Raji (cell line): ENCODE data around the gene PTTG1.
A peak's percentile ranks its signal among the peaks of the same experiment; 100 is the strongest.

ENCODE experiments used
- POLR2A ChIP-seq: IDR thresholded peaks from 2 replicates; pipeline ENCODE4 v1.6.1; 2011; ENCODE audit warnings: low read depth, low read length, control low read depth; ENCODE audit not compliant: insufficient read depth

PTTG1 gene

GRCh38 chr5:160460377-160461049 lies 38.9 kb downstream of the PTTG1 start:
- no peak for TF ChIP-seq POLR2A

GRCh38 chr5:160461378-160461777 lies 39.7 kb downstream of the PTTG1 start:
- TF ChIP-seq POLR2A: no peak

GRCh38 chr5:160462167-160462566 lies 40.5 kb downstream of the PTTG1 start:
- no peak for TF ChIP-seq POLR2A

- TF ChIP-seq POLR2A: no peak
These were observed 41.6 kb downstream of the PTTG1 start for GRCh38 chr5:160463227-160463626.

GRCh38 chr5:160463740-160464465 lies 42.2 kb downstream of the PTTG1 start:
- no peak for TF ChIP-seq POLR2A

GRCh38 chr5:160464466-160464797 lies 42.8 kb downstream of the PTTG1 start:
- TF ChIP-seq POLR2A: no peak

- TF ChIP-seq POLR2A: no peak
These were observed 44.5 kb downstream of the PTTG1 start for GRCh38 chr5:160466116-160466515.

- no peak for TF ChIP-seq POLR2A
These were observed 45.4 kb downstream of the PTTG1 start for GRCh38 chr5:160466889-160467554.

GRCh38 chr5:160467555-160468362 lies 46.1 kb downstream of the PTTG1 start:
- peak; percentile 62 for TF ChIP-seq POLR2A

- TF ChIP-seq POLR2A: no peak
These were observed 46.8 kb downstream of the PTTG1 start for GRCh38 chr5:160468363-160468975.

- TF ChIP-seq POLR2A: no peak
These were observed 47.8 kb downstream of the PTTG1 start for GRCh38 chr5:160469156-160470144.

GRCh38 chr5:160470437-160471361 lies 49.0 kb downstream of the PTTG1 start:
- TF ChIP-seq POLR2A: no peak

GRCh38 chr5:160471761-160472160 lies 50.1 kb downstream of the PTTG1 start:
- no peak for TF ChIP-seq POLR2A

- no peak for TF ChIP-seq POLR2A
These were observed 50.8 kb downstream of the PTTG1 start for GRCh38 chr5:160472482-160472881.
